ENCODE data around the gene PSMG1.
A peak's percentile ranks its signal among the peaks of the same experiment; 100 is the strongest.
"Not testable (repeated sequence)": the region's sequence is repeated elsewhere in the genome, so short reads cannot be mapped to it uniquely, and the experiment has no call there.

Gene PSMG1

GRCh38 chr21:39159342-39160063, 23.7 kb downstream of the PSMG1 start:
- peaks cover 22% of the 10 kb centered on the region for H3K9me3 Mint-ChIP-seq
- DNase-seq, result no peak
- no peaks in the 10 kb centered on the region for H3K4me1 Mint-ChIP-seq
- H3K27ac Mint-ChIP-seq, result no peak overlapping the region
- no peak overlapping the region for H3K4me3 Mint-ChIP-seq
- TF ChIP-seq CTCF (IDR thresholded peaks at IDR 0.05), result no peak
- H3K36me3 Mint-ChIP-seq (ENCODE audit: low read depth), result no peaks in the 10 kb centered on the region
- H3K27me3 Mint-ChIP-seq (ENCODE audit: low read depth, poor library complexity), result peaks cover 3% of the 10 kb centered on the region

- H3K4me3 Mint-ChIP-seq; DNase-seq; H3K9me3 Mint-ChIP-seq; H3K36me3 Mint-ChIP-seq (ENCODE audit: low read depth); H3K4me1 Mint-ChIP-seq; H3K27ac Mint-ChIP-seq; H3K27me3 Mint-ChIP-seq (ENCODE audit: low read depth, poor library complexity): not testable (repeated sequence)
These were observed 26.0 kb downstream of the PSMG1 start for GRCh38 chr21:39157241-39157640.

GRCh38 chr21:39156024-39156423, 27.2 kb downstream of the PSMG1 start:
- peaks cover 6% of the 10 kb centered on the region for H3K27me3 Mint-ChIP-seq (ENCODE audit: low read depth, poor library complexity)
- no peak overlapping the region for H3K4me3 Mint-ChIP-seq
- no peak for DNase-seq
- H3K4me1 Mint-ChIP-seq, result no peaks in the 10 kb centered on the region
- peaks cover 9% of the 10 kb centered on the region for H3K9me3 Mint-ChIP-seq
- H3K27ac Mint-ChIP-seq, result no peak overlapping the region
- TF ChIP-seq CTCF (IDR thresholded peaks at IDR 0.05), result no peak
- no peaks in the 10 kb centered on the region for H3K36me3 Mint-ChIP-seq (ENCODE audit: low read depth)

GRCh38 chr21:39155578-39155977, 27.7 kb downstream of the PSMG1 start:
- Mint-ChIP-seq H3K36me3 (ENCODE audit: low read depth) (no peaks in the 10 kb centered on the region), H3K27ac (no peak overlapping the region), H3K4me3 (no peak overlapping the region), H3K9me3 (peaks cover 9% of the 10 kb centered on the region), H3K4me1 (no peaks in the 10 kb centered on the region), H3K27me3 (ENCODE audit: low read depth, poor library complexity) (peaks cover 6% of the 10 kb centered on the region)
- DNase-seq, result no peak
- no peak for TF ChIP-seq CTCF (IDR thresholded peaks at IDR 0.05)

- Mint-ChIP-seq H3K9me3 (peaks cover 14% of the 10 kb centered on the region), H3K4me1 (no peaks in the 10 kb centered on the region), H3K36me3 (ENCODE audit: low read depth) (no peaks in the 10 kb centered on the region), H3K27me3 (ENCODE audit: low read depth, poor library complexity) (peaks cover 6% of the 10 kb centered on the region), H3K27ac (no peak overlapping the region), H3K4me3 (no peak overlapping the region)
- DNase-seq, result no peak
- no peak for TF ChIP-seq CTCF (IDR thresholded peaks at IDR 0.05)
These were observed 29.4 kb downstream of the PSMG1 start for GRCh38 chr21:39153842-39154241.

GRCh38 chr21:39153373-39153772, 29.9 kb downstream of the PSMG1 start:
- peak; percentile 37 for TF ChIP-seq CTCF (IDR thresholded peaks at IDR 0.05)
- Mint-ChIP-seq H3K27me3 (ENCODE audit: low read depth, poor library complexity) (peaks cover 6% of the 10 kb centered on the region), H3K9me3 (peaks cover 16% of the 10 kb centered on the region), H3K36me3 (ENCODE audit: low read depth) (no peaks in the 10 kb centered on the region), H3K27ac (no peak overlapping the region), H3K4me1 (no peaks in the 10 kb centered on the region), H3K4me3 (no peak overlapping the region)
- no peak for DNase-seq

Measured in nephron progenitor cell (in vitro differentiated cells).